OCI-LY3 (cell line): ENCODE measurements around the gene NRDC.

Experiments
- H2AFZ ChIP-seq: fragments of 200-600, 300-600 bp; shearing (Covaris generic); 2 replicates; pipeline ENCODE4 v1.6.0; 2014; ENCODE audit warnings: antibody characterized with exemption, low read depth, low read length
- H3K27ac ChIP-seq: fragments of 200-600, 300-600 bp; sonication (generic); 2 replicates; pipeline ENCODE4 v1.5.1; 2014; ENCODE audit warnings: mild to moderate bottlenecking, low read length, moderate library complexity, mixed read lengths
- H3K27me3 ChIP-seq: fragments of 200-600, 300-600 bp; sonication (generic); 2 replicates; pipeline ENCODE4 v1.6.1; 2014; ENCODE audit warnings: low read depth, low read length, mixed read lengths
- H3K36me3 ChIP-seq: fragments of 200-600, 300-600 bp; sonication (generic); replicated peaks from 2 replicates; pipeline ENCODE3; 2014; ENCODE audit warnings: low read depth, low read length, mixed read lengths
- H3K4me1 ChIP-seq: fragments of 300-600, 200-600 bp; sonication (generic); 2 replicates; pipeline ENCODE4 v1.6.1; 2014; ENCODE audit warnings: low read length, mixed read lengths
- H3K4me2 ChIP-seq: fragments of 200-600, 300-600 bp; sonication (generic); 2 replicates; pipeline ENCODE4 v1.6.1; 2014; ENCODE audit warnings: low read length, mixed read lengths
- H3K4me3 ChIP-seq: fragments of 300-600, 200-600 bp; sonication (generic); 2 replicates; pipeline ENCODE4 v1.5.1; 2014; ENCODE audit warnings: antibody characterized with exemption, mild to moderate bottlenecking, low read length, moderate library complexity
- H3K79me2 ChIP-seq: fragments of 300-600, 200-600 bp; shearing (Covaris generic); 2 replicates; pipeline ENCODE4 v1.6.1; 2014; ENCODE audit warnings: mild to moderate bottlenecking, low read length, mixed read lengths
- H3K9ac ChIP-seq: fragments of 300-600, 200-600 bp; shearing (Covaris generic); 2 replicates; pipeline ENCODE4 v1.6.0; 2014; ENCODE audit warnings: mild to moderate bottlenecking, low read length, moderate library complexity
- H3K9me3 ChIP-seq: fragments of 200-600, 300-600 bp; shearing (Covaris generic); 2 replicates; pipeline ENCODE4 v1.6.1; 2014; ENCODE audit warnings: low read length, mixed read lengths; ENCODE audit not compliant: insufficient read depth
- H4K20me1 ChIP-seq: fragments of 200-600, 300-600 bp; sonication (generic); 2 replicates; pipeline ENCODE4 v1.6.1; 2016; ENCODE audit warnings: low read length, mixed read lengths; ENCODE audit not compliant: insufficient read depth
- CTCF ChIP-seq: fragments of 200-600, 300-600 bp; sonication (generic); IDR thresholded peaks from 2 replicates; pipeline ENCODE4 v1.5.1; 2014; ENCODE audit warnings: antibody characterized with exemption, low read length, low read depth
- EZH2phosphoT487 ChIP-seq: fragments of 200-600 bp; shearing (Covaris generic); IDR thresholded peaks from 2 replicates; pipeline ENCODE4 v1.6.1; 2018; ENCODE audit warnings: antibody characterized with exemption, mixed run types, low read depth

The NRDC gene

GRCh38 chr1:51840743-51841461 lies 37.6 kb downstream of the NRDC start:
- H3K9me3 ChIP-seq, result no peaks in the 10 kb centered on the region
- no peak overlapping the region for H2AFZ ChIP-seq
- H3K9ac ChIP-seq, result no peak overlapping the region
- peaks cover 2% of the 10 kb centered on the region for H3K36me3 ChIP-seq
- no peak overlapping the region for H3K4me3 ChIP-seq
- TF ChIP-seq EZH2phosphoT487 (no peak), CTCF (no peak)
- no peaks in the 10 kb centered on the region for H3K27me3 ChIP-seq
- no peaks in the 10 kb centered on the region for H3K4me1 ChIP-seq
- no peak overlapping the region for H3K27ac ChIP-seq
- no peaks in the 10 kb centered on the region for H4K20me1 ChIP-seq
- peaks cover 8% of the 10 kb centered on the region for H3K79me2 ChIP-seq
- no peak overlapping the region for H3K4me2 ChIP-seq

GRCh38 chr1:51840182-51840581 lies 38.3 kb downstream of the NRDC start:
- H3K79me2 ChIP-seq, result peaks cover 8% of the 10 kb centered on the region
- H3K36me3 ChIP-seq, result peaks cover 4% of the 10 kb centered on the region
- H3K4me1 ChIP-seq, result no peaks in the 10 kb centered on the region
- no peaks in the 10 kb centered on the region for H3K9me3 ChIP-seq
- H3K27ac ChIP-seq, result no peak overlapping the region
- no peaks in the 10 kb centered on the region for H4K20me1 ChIP-seq
- no peak overlapping the region for H3K9ac ChIP-seq
- H3K4me3 ChIP-seq, result no peak overlapping the region
- H2AFZ ChIP-seq, result no peak overlapping the region
- TF ChIP-seq CTCF, result no peak
- TF ChIP-seq EZH2phosphoT487, result no peak
- H3K4me2 ChIP-seq, result no peak overlapping the region
- no peaks in the 10 kb centered on the region for H3K27me3 ChIP-seq

- H4K20me1 ChIP-seq, result no peaks in the 10 kb centered on the region
- peaks cover 4% of the 10 kb centered on the region for H3K36me3 ChIP-seq
- H3K79me2 ChIP-seq, result peaks cover 3% of the 10 kb centered on the region
- no peak overlapping the region for H3K4me3 ChIP-seq
- H2AFZ ChIP-seq, result no peak overlapping the region
- no peak overlapping the region for H3K4me2 ChIP-seq
- TF ChIP-seq CTCF (no peak), EZH2phosphoT487 (no peak)
- no peaks in the 10 kb centered on the region for H3K27me3 ChIP-seq
- no peak overlapping the region for H3K27ac ChIP-seq
- no peaks in the 10 kb centered on the region for H3K9me3 ChIP-seq
- no peaks in the 10 kb centered on the region for H3K4me1 ChIP-seq
- H3K9ac ChIP-seq, result no peak overlapping the region
These were observed 39.4 kb downstream of the NRDC start for GRCh38 chr1:51839094-51839493.

- no peak overlapping the region for H2AFZ ChIP-seq
- no peak overlapping the region for H3K27ac ChIP-seq
- no peak overlapping the region for H3K4me3 ChIP-seq
- H3K79me2 ChIP-seq, result no peaks in the 10 kb centered on the region; the same call in 1 of the 2 replicates
- H3K4me2 ChIP-seq, result no peak overlapping the region
- no peak overlapping the region for H3K9ac ChIP-seq
- peaks cover 7% of the 10 kb centered on the region for H3K36me3 ChIP-seq
- H4K20me1 ChIP-seq, result no peaks in the 10 kb centered on the region
- H3K4me1 ChIP-seq, result no peaks in the 10 kb centered on the region
- no peaks in the 10 kb centered on the region for H3K27me3 ChIP-seq
- no peaks in the 10 kb centered on the region for H3K9me3 ChIP-seq
- TF ChIP-seq EZH2phosphoT487 (no peak), CTCF (no peak)
These were observed 41.3 kb downstream of the NRDC start for GRCh38 chr1:51837243-51837642.
